ENCODE data around the gene PDF.

DNA sequence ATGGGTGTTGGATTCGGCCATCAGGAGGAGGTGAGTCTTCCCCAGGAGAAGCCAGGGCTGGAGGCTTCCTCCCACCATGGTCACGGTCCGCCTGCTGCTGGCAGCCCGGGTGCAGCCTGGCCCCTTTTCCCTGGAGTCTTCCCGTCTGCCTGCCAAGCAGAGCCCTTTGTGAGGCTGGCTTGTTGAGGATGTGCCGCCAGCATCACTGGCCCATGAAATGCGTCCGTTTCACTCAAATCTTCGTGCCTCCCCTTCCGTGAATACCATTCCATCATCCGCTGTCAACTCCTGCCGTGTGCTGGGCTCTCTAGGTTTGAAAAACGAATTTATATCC, 9.7 kb downstream of the PDF start:
- TF ChIP-seq EZH2 (IDR thresholded peaks at IDR 0.05; ENCODE audit: insufficient read depth, poor library complexity, severe bottlenecking) (no peak), EZH2phosphoT487 (IDR thresholded peaks at IDR 0.05; ENCODE audit: insufficient read depth, low read depth) (no peak)
